Fibroblast of the aortic adventitia (primary cell): ENCODE results near the gene SESN1. TPM values are rescaled to one million over a fixed set of nuclear protein-coding genes. Genes with fewer than 3 reads are reported as not detected.

ENCODE experiments used
- DNase-seq: peaks from one replicate; pipeline ENCODE4 v3.0.0-alpha.2; 2010; ENCODE audit warnings: low read depth
- H3K4me3 ChIP-seq: 2 replicates; pipeline ENCODE4 v1.5.1; 2011; ENCODE audit warnings: low read depth, mild to moderate bottlenecking, control low read depth, low read length, moderate library complexity
- total RNA-seq: library from RNA; depleted of rRNA; stranded (reverse); fragments of >200 nt; gene quantifications from 2 replicates; pipeline ENCODE4 v1.2.3, GENCODE V29; 2012; ENCODE audit warnings: low replicate concordance
- TF ChIP-seq, protein P1 (sequence below): IDR thresholded peaks from 2 replicates; pipeline ENCODE4 v1.5.1; 2011; ENCODE audit warnings: mild to moderate bottlenecking, low read length, control low read depth, inconsistent platforms; ENCODE audit not compliant: insufficient read depth

SESN1 gene
- total RNA-seq, 1 donor = 22.7 TPM

DNA sequence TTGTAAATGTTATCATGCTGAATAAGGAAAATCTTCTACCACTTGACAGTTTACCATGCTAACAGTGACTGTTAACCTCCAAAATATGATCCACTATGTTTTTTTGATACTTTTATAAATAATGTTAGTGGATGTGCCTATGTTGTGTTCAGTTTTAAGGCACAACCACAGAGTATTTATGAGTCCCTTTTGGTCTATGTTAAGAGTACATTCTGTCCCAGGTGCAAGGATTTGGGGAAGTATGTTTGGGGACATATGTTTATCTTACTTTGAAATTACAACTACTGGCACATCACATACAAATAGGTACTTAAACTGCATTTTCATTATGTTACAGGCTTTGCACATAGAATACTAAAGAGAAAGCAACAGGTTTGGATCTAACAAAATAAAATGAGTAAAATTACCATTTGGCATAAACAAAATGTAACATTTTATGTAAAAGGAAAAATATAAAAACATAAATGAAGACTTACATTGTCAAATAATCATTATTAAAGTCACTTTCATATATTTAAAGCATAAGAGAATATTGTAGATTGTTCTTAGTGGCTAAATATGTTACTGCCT is 71.2 kb downstream of the SESN1 start:
- TF ChIP-seq, protein P1, sequence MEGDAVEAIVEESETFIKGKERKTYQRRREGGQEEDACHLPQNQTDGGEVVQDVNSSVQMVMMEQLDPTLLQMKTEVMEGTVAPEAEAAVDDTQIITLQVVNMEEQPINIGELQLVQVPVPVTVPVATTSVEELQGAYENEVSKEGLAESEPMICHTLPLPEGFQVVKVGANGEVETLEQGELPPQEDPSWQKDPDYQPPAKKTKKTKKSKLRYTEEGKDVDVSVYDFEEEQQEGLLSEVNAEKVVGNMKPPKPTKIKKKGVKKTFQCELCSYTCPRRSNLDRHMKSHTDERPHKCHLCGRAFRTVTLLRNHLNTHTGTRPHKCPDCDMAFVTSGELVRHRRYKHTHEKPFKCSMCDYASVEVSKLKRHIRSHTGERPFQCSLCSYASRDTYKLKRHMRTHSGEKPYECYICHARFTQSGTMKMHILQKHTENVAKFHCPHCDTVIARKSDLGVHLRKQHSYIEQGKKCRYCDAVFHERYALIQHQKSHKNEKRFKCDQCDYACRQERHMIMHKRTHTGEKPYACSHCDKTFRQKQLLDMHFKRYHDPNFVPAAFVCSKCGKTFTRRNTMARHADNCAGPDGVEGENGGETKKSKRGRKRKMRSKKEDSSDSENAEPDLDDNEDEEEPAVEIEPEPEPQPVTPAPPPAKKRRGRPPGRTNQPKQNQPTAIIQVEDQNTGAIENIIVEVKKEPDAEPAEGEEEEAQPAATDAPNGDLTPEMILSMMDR = no peak
- no peak overlapping the region for H3K4me3 ChIP-seq
- DNase-seq = no peak

DNA sequence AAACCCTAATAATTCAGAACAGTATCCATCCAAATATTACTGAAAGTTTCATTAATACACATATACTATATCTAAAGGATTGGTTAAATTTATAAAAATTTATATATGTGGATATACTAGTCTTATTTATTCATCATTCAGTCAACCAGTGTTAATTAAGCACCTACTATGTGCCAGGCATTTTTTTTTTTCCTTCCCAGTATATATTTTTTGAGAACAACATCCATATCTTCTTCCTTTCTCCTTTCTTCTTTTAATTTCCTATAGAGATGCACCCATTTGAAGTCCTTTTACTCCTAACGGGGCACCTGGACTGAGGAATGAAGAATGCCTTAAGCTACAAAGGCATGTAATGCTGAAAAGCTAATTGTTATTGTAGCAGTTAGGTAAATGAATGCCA is 72.8 kb downstream of the SESN1 start:
- no peak for DNase-seq
- H3K4me3 ChIP-seq = no peak overlapping the region
- TF ChIP-seq, protein P1 = no peak

DNA sequence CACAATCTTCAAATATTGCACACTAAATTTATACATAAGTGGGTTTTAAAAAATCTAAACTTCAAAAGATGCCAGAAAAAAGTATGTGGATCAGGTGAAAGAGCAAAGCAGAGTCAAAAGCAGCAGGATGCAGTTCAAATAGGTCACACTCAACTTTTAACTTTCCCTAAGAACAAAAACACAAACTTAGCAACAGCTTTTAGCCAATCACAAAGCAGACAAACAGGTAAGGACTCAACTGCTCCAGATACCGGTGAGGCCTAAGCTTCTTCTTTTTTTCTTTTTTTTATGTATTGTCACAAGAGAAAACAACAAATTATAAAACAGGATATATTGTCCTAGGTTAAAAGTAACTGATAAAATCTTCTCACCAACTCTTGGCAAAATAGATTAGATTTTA is 74.7 kb downstream of the SESN1 start:
- DNase-seq = no peak
- TF ChIP-seq, protein P1 = no peak
- no peak overlapping the region for H3K4me3 ChIP-seq

DNA sequence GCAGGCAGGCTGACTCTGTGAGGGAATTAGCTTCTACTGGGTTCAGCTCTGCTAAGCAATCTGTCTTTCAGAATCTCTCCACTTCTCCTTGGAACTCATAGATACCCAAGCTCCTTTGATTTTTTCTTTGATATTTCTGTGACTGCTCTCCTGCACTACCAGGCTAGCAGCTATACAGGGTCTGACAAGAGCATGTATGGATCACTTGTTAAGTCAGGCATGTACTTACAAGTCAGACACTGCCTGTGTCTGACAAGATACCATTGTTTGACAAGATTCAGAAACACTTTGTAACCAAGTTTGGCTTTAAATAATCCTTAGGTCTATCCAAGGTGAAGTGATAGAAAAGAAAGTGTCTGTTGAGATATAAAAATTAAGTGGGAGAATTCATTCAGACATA is 79.5 kb downstream of the SESN1 start:
- no peak for DNase-seq
- TF ChIP-seq, protein P1 = no peak
- H3K4me3 ChIP-seq = no peak overlapping the region

DNA sequence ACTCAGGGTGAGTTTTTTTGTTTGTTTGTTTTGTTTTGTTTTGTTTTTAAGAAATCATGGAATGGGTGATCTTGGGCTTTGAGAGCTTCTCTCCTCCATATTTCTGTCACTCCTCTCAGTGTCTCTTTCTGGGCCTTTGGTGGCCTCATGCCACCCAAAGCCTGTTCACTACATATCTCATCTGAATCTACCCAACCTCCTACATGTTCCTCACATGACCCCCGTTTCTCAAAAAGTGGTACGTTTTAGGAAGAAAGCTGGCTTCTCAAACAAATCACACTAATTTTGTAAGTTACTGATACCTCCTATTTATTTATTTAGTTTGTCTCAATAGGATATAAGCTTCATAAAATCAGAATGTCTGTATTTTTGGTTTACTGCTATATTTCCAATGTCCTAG is 80.0 kb downstream of the SESN1 start:
- TF ChIP-seq, protein P1 = no peak
- H3K4me3 ChIP-seq = no peak overlapping the region
- DNase-seq = no peak

DNA sequence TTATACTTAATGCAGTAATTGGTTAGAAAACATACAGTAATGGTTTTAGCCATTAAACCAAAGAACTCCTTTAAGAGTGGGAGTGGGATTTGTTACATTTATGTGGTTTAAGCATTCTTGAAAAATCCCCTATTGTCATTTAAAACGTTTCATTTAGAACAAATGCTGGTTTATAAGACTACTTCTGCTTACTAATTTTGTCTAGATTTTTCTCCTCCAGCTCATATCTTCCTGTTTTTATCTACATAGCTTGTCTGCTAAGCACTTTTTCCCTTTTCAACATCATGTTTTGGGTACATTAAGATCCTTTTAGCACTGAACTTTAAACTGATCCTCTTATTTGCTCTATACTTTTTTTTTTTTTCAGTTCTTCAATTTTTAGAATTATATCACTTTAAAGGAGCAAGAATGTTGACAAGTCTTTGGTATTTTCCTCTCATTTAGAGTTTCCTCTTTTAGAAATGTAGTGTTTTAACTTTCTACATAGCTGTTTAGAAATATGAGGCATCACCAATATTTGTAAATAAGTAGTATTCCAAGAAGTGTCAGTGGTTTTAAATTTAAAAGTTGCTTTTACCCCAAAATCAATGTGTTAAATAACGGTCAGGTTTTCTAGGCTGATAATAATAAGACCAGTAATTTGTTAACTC is 80.9 kb downstream of the SESN1 start:
- DNase-seq = no peak
- no peak overlapping the region for H3K4me3 ChIP-seq
- TF ChIP-seq, protein P1 = no peak

DNA sequence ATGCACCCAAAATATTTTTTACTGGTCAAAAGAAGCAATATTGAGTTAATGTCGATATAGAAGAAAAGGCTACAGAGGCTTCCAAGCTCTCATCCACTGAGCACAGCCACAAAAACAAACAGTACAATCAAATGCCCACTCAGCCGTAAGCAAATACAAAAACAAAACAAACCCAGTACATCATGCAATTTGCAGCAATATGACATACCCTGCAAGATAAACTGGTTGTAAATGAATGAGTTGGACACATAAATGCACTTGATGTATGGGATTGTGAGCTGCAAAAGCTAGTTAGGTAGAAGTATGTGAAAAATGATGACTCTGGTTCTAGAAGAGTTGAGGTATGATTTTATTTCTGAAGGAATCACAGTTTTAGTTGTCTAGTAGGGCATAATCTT is 83.9 kb downstream of the SESN1 start:
- no peak overlapping the region for H3K4me3 ChIP-seq
- DNase-seq = no peak

More for the DNA sequence above, 83.9 kb downstream of the SESN1 start:
- TF ChIP-seq, protein P1 = no peak
